Liver (tissue), 9 donors: ENCODE data around the gene AMPD3. TPM values are rescaled to one million over a fixed set of nuclear protein-coding genes. Genes with fewer than 3 reads are reported as not detected.

Experiments
- DNase-seq: peaks from one replicate; pipeline ENCODE4 v3.0.0-alpha.2; 2017; ENCODE audit warnings: low spot score
- H3K27ac ChIP-seq, 2 donors: one replicate each; pipeline ENCODE4 v1.7.0; 2013; ENCODE audit warnings: inconsistent platforms in 2 of 2, low read length in 2 of 2, control low read depth in 1 of 2, low read depth in 1 of 2, mild to moderate bottlenecking in 1 of 2
- H3K27me3 ChIP-seq, 4 donors: one replicate each; pipeline versions ENCODE4 v1.6.1 to v1.7.0; 2013; ENCODE audit warnings: low read length in 3 of 4, inconsistent platforms in 1 of 4, mild to moderate bottlenecking in 1 of 4, moderate library complexity in 1 of 4; ENCODE audit not compliant: control insufficient read depth in 4 of 4, insufficient read depth in 4 of 4
- H3K36me3 ChIP-seq, 4 donors: one replicate each; pipeline versions ENCODE4 v1.6.1 to v1.7.0; 2013; ENCODE audit warnings: low read length in 3 of 4, mild to moderate bottlenecking in 3 of 4, low read depth in 1 of 4, moderate library complexity in 1 of 4; ENCODE audit not compliant: control insufficient read depth in 4 of 4, insufficient read depth in 3 of 4
- H3K4me1 ChIP-seq, 4 donors: one replicate each; pipeline versions ENCODE4 v1.6.1 to v1.7.0; 2013; ENCODE audit warnings: low read length in 3 of 4, mild to moderate bottlenecking in 3 of 4, moderate library complexity in 1 of 4; ENCODE audit not compliant: control insufficient read depth in 4 of 4, insufficient read depth in 4 of 4
- H3K4me3 ChIP-seq, 3 donors: one replicate each; pipeline versions ENCODE4 v1.6.1 to v1.7.0; 2013; ENCODE audit warnings: low read length in 3 of 3, control low read depth in 1 of 3, low read depth in 1 of 3, mild to moderate bottlenecking in 1 of 3
- H3K9ac ChIP-seq, 2 donors: one replicate each; pipeline ENCODE4 v1.7.0; 2013; ENCODE audit warnings: low read length in 2 of 2, mild to moderate bottlenecking in 2 of 2, moderate library complexity in 2 of 2, control low read depth in 1 of 2, low read depth in 1 of 2
- H3K9me3 ChIP-seq, 4 donors: one replicate each; pipeline versions ENCODE4 v1.6.1 to v1.7.0; 2013; ENCODE audit warnings: low read length in 3 of 4; ENCODE audit not compliant: control insufficient read depth in 4 of 4
- EGR1 ChIP-seq, 2 donors: IDR thresholded peaks; 2 replicates each; pipeline ENCODE4 v1.6.1; 2016 to 2018; ENCODE audit warnings: antibody characterized with exemption in 2 of 2, low read depth in 2 of 2
- FOXA1 ChIP-seq: IDR thresholded peaks from 2 replicates; pipeline ENCODE4 v1.6.1; 2016; ENCODE audit warnings: antibody characterized with exemption
- FOXA2 ChIP-seq: IDR thresholded peaks from 2 replicates; pipeline ENCODE4 v1.6.1; 2016; ENCODE audit warnings: antibody characterized with exemption
- GABPA ChIP-seq, 2 donors: IDR thresholded peaks in 1 of 2; conservative IDR thresholded peaks in 1 of 2; 2 replicates each; pipeline ENCODE4 v1.6.1; 2016; ENCODE audit warnings: antibody characterized with exemption in 2 of 2, mild to moderate bottlenecking in 1 of 2, moderate library complexity in 1 of 2
- HNF4A ChIP-seq, 2 donors: conservative IDR thresholded peaks; 2 replicates each; pipeline ENCODE4 v1.6.1; 2016; ENCODE audit warnings: antibody characterized with exemption in 2 of 2, mild to moderate bottlenecking in 2 of 2
- HNF4G ChIP-seq: IDR thresholded peaks from 2 replicates; pipeline ENCODE4 v1.6.1; 2016; ENCODE audit warnings: antibody characterized with exemption
- JUND ChIP-seq, 2 donors: IDR thresholded peaks; 2 replicates each; pipeline ENCODE4 v1.6.1; 2016; ENCODE audit warnings: antibody characterized with exemption in 2 of 2
- NR2F2 ChIP-seq: IDR thresholded peaks from 2 replicates; pipeline ENCODE4 v1.6.1; 2016; ENCODE audit warnings: antibody characterized with exemption
- RAD21 ChIP-seq, 2 donors: IDR thresholded peaks; 2 replicates each; pipeline ENCODE4 v1.6.1; 2016; ENCODE audit warnings: antibody characterized with exemption in 2 of 2, mild to moderate bottlenecking in 2 of 2
- RXRA ChIP-seq, 2 donors: IDR thresholded peaks; 2 replicates each; pipeline ENCODE4 v1.6.1; 2017 to 2018; ENCODE audit warnings: antibody characterized with exemption in 2 of 2, mild to moderate bottlenecking in 1 of 2
- SP1 ChIP-seq: IDR thresholded peaks from 2 replicates; pipeline ENCODE4 v1.6.1; 2018; ENCODE audit warnings: antibody characterized with exemption, mild to moderate bottlenecking
- TAF1 ChIP-seq: conservative IDR thresholded peaks from 2 replicates; pipeline ENCODE4 v1.6.1; 2016; ENCODE audit warnings: antibody characterized with exemption, mild to moderate bottlenecking
- YY1 ChIP-seq: IDR thresholded peaks from 2 replicates; pipeline ENCODE4 v1.6.1; 2016; ENCODE audit warnings: antibody characterized with exemption, mild to moderate bottlenecking
- WGBS: extraction: QIAGEN DNeasy Blood & Tissue Kit; methylation state at CpG from one replicate; pipeline ENCODE4 v1.1.7; 2013; 5-methylcytosine and 5-hydroxymethylcytosine counted together
- polyA plus RNA-seq, 2 donors: library from polyadenylated mRNA; stranded (reverse) in 1 of 2; unstranded in 1 of 2; fragments of 200-250 nt in 1 of 2; fragments of >200 nt in 1 of 2; fragmentation: Nextera tagmentation in 1 of 2; extraction: Ambion mirVana in 1 of 2; gene quantifications; one replicate each; pipeline versions ENCODE4 v1.2.1 to v1.2.3, GENCODE V29; 2013 to 2015
- total RNA-seq, 2 donors: library from RNA; depleted of rRNA; stranded (reverse); fragments of >200 nt; gene quantifications; one replicate each; pipeline ENCODE4 v1.2.3, GENCODE V29; 2014
- TF ChIP-seq, protein P1 (sequence below): IDR thresholded peaks from 2 replicates; pipeline ENCODE4 v1.6.1; 2016; ENCODE audit warnings: antibody characterized with exemption
- TF ChIP-seq, protein P2 (sequence below): IDR thresholded peaks from 2 replicates; pipeline ENCODE4 v1.6.1; 2016; ENCODE audit warnings: antibody characterized with exemption, mild to moderate bottlenecking
- TF ChIP-seq, protein P3 (sequence below): IDR thresholded peaks from 2 replicates; pipeline ENCODE4 v1.6.1; 2016; ENCODE audit warnings: antibody characterized with exemption
- TF ChIP-seq, protein P4 (sequence below): IDR thresholded peaks from 2 replicates; pipeline ENCODE4 v1.6.1; 2016; ENCODE audit warnings: antibody characterized with exemption
- TF ChIP-seq, protein P5 (sequence below): fragments of 150-350 bp; IDR thresholded peaks from 2 replicates; pipeline ENCODE4 v1.5.1; 2017; ENCODE audit warnings: improper control_type of control experiment, low read depth, low read length; ENCODE audit not compliant: missing input control
- donor health status: healthy.
- donor health status: healthy.
- donor health status: healthy.
- donor health status: healthy.
- donor health status: healthy.

AMPD3 gene
- total and polyA plus RNA-seq, 4 donors = 0.40 to 7.4 (median 1.1) TPM

DNA sequence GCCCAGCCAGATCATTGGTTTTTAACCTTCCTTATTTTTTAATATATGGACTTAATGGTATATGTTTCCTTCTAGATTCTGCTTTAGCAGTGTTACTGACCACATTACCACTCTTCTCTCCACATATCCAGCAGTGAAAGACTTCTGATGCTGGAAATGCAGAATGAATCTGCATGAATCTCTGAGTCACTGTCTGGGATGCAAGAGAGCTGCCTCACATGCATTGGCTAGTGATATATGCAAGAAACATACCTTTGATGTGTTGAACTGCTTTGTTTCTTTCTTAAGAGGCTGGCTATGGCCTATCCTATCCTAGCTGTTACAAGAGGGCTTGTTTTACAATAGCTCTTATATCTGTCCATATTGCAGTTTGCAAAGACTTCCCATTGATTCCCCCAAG is 16.6 kb upstream of the AMPD3 start:
- H3K4me3 ChIP-seq = no peak overlapping the region
- no peaks in the 10 kb centered on the region for H3K36me3 ChIP-seq
- H3K9me3 ChIP-seq = no peaks in the 10 kb centered on the region
- H3K27ac ChIP-seq = no peak overlapping the region
- DNase-seq = no peak
- no peak for TF ChIP-seq GABPA (IDR thresholded peaks at IDR 0.05 in 1 of 2, conservative IDR thresholded peaks at IDR 0.05 in 1 of 2)
- no peak for TF ChIP-seq HNF4G
- TF ChIP-seq, protein P1, sequence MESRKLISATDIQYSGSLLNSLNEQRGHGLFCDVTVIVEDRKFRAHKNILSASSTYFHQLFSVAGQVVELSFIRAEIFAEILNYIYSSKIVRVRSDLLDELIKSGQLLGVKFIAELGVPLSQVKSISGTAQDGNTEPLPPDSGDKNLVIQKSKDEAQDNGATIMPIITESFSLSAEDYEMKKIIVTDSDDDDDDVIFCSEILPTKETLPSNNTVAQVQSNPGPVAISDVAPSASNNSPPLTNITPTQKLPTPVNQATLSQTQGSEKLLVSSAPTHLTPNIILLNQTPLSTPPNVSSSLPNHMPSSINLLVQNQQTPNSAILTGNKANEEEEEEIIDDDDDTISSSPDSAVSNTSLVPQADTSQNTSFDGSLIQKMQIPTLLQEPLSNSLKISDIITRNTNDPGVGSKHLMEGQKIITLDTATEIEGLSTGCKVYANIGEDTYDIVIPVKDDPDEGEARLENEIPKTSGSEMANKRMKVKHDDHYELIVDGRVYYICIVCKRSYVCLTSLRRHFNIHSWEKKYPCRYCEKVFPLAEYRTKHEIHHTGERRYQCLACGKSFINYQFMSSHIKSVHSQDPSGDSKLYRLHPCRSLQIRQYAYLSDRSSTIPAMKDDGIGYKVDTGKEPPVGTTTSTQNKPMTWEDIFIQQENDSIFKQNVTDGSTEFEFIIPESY = no peak
- TF ChIP-seq JUND (IDR thresholded peaks at IDR 0.05) = no peak
- TF ChIP-seq SP1 = no peak
- no peak for TF ChIP-seq RXRA (IDR thresholded peaks at IDR 0.05)
- TF ChIP-seq, protein P2, sequence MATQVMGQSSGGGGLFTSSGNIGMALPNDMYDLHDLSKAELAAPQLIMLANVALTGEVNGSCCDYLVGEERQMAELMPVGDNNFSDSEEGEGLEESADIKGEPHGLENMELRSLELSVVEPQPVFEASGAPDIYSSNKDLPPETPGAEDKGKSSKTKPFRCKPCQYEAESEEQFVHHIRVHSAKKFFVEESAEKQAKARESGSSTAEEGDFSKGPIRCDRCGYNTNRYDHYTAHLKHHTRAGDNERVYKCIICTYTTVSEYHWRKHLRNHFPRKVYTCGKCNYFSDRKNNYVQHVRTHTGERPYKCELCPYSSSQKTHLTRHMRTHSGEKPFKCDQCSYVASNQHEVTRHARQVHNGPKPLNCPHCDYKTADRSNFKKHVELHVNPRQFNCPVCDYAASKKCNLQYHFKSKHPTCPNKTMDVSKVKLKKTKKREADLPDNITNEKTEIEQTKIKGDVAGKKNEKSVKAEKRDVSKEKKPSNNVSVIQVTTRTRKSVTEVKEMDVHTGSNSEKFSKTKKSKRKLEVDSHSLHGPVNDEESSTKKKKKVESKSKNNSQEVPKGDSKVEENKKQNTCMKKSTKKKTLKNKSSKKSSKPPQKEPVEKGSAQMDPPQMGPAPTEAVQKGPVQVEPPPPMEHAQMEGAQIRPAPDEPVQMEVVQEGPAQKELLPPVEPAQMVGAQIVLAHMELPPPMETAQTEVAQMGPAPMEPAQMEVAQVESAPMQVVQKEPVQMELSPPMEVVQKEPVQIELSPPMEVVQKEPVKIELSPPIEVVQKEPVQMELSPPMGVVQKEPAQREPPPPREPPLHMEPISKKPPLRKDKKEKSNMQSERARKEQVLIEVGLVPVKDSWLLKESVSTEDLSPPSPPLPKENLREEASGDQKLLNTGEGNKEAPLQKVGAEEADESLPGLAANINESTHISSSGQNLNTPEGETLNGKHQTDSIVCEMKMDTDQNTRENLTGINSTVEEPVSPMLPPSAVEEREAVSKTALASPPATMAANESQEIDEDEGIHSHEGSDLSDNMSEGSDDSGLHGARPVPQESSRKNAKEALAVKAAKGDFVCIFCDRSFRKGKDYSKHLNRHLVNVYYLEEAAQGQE = no peak
- TF ChIP-seq FOXA1 = no peak
- TF ChIP-seq YY1 = no peak
- no peak for TF ChIP-seq EGR1 (IDR thresholded peaks at IDR 0.05; ENCODE audit: low read depth in 2 of 2)
- no peak for TF ChIP-seq TAF1
- TF ChIP-seq HNF4A (conservative IDR thresholded peaks at IDR 0.05) = no peak
- TF ChIP-seq, protein P3, sequence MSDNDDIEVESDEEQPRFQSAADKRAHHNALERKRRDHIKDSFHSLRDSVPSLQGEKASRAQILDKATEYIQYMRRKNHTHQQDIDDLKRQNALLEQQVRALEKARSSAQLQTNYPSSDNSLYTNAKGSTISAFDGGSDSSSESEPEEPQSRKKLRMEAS = no peak
- TF ChIP-seq FOXA2 = no peak
- TF ChIP-seq NR2F2 = no peak
- TF ChIP-seq, protein P4, sequence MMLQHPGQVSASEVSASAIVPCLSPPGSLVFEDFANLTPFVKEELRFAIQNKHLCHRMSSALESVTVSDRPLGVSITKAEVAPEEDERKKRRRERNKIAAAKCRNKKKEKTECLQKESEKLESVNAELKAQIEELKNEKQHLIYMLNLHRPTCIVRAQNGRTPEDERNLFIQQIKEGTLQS = no peak
- TF ChIP-seq, protein P5, sequence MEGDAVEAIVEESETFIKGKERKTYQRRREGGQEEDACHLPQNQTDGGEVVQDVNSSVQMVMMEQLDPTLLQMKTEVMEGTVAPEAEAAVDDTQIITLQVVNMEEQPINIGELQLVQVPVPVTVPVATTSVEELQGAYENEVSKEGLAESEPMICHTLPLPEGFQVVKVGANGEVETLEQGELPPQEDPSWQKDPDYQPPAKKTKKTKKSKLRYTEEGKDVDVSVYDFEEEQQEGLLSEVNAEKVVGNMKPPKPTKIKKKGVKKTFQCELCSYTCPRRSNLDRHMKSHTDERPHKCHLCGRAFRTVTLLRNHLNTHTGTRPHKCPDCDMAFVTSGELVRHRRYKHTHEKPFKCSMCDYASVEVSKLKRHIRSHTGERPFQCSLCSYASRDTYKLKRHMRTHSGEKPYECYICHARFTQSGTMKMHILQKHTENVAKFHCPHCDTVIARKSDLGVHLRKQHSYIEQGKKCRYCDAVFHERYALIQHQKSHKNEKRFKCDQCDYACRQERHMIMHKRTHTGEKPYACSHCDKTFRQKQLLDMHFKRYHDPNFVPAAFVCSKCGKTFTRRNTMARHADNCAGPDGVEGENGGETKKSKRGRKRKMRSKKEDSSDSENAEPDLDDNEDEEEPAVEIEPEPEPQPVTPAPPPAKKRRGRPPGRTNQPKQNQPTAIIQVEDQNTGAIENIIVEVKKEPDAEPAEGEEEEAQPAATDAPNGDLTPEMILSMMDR = no peak
- TF ChIP-seq RAD21 (IDR thresholded peaks at IDR 0.05) = no peak
- no peaks in the 10 kb centered on the region for H3K4me1 ChIP-seq
- no peak overlapping the region for H3K9ac ChIP-seq
- no peaks in the 10 kb centered on the region for H3K27me3 ChIP-seq

DNA sequence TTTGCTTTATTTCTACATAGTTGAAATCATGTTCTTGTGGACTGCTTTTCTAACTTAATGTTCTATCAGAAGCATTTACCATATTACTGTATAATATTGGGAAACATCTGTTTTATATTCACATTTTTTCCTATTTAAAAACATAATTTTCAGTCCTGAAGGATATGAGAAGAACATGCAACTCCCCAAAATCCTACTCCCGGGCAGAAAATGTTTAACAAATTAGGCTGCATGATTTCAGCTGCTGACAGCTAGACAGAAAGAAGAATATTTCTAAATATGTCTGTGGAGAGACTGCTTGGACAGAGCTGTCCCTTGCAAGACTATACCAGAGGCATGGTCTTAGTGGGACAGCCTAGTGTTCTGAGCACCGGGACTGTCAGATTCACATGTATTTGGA is 15.7 kb upstream of the AMPD3 start:
- no peaks in the 10 kb centered on the region for H3K27me3 ChIP-seq
- no peak for DNase-seq
- no peak overlapping the region for H3K27ac ChIP-seq
- H3K9ac ChIP-seq = no peak overlapping the region
- no peaks in the 10 kb centered on the region for H3K4me1 ChIP-seq
- H3K36me3 ChIP-seq = no peaks in the 10 kb centered on the region
- H3K9me3 ChIP-seq = no peaks in the 10 kb centered on the region
- whole genome bisulfite sequencing = 93% methylated on average over 2 of the region's 2 CpGs
- TF ChIP-seq JUND (IDR thresholded peaks at IDR 0.05) = no peak
- TF ChIP-seq NR2F2 = no peak
- TF ChIP-seq HNF4A (conservative IDR thresholded peaks at IDR 0.05) = no peak
- no peak for TF ChIP-seq HNF4G
- no peak for TF ChIP-seq TAF1
- H3K4me3 ChIP-seq = no peak overlapping the region
